Activated CD4-positive, alpha-beta T cell treated with anti-CD3 and anti-CD28 coated beads, Interleukin-2, amount 10 ng/mL, durations not matched to agents 7 days and 5 days (primary cell): ENCODE data around the gene SEPSECS. TPM values are rescaled to one million over a fixed set of nuclear protein-coding genes. Genes with fewer than 3 reads are reported as not detected.
"Not testable (repeated sequence)": the region's sequence is repeated elsewhere in the genome, so short reads cannot be mapped to it uniquely, and the experiment has no call there.

Experiments used
- CTCF ChIA-PET: fragments of 350-600 bp; sonication (Branson Sonifier 250); formaldehyde crosslinking; loops from one replicate; lab custom pipeline; 2021; ENCODE audit warnings: antibody characterized with exemption; lab: Charles Lee
- POLR2A ChIA-PET: fragments of 350-600 bp; sonication (Branson Sonifier 250); formaldehyde crosslinking; loops from one replicate; lab custom pipeline; 2021; ENCODE audit warnings: antibody characterized with exemption; lab: Charles Lee
- DNase-seq: peaks from one replicate; pipeline ENCODE4 v3.0.0-alpha.2; 2020
- H3K27ac Mint-ChIP-seq: one replicate; pipeline ENCODE4 v1.8.0; 2021; ENCODE audit warnings: mild to moderate bottlenecking, moderate library complexity, mixed read lengths
- H3K27me3 Mint-ChIP-seq: one replicate; pipeline ENCODE4 v1.8.0; 2021; ENCODE audit warnings: mixed read lengths
- H3K36me3 Mint-ChIP-seq: one replicate; pipeline ENCODE4 v1.8.0; 2021; ENCODE audit warnings: low read depth, mixed read lengths
- H3K4me1 Mint-ChIP-seq: one replicate; pipeline ENCODE4 v1.8.0; 2021; ENCODE audit warnings: mixed read lengths
- H3K4me3 Mint-ChIP-seq: one replicate; pipeline ENCODE4 v1.8.0; 2021; ENCODE audit warnings: mild to moderate bottlenecking, moderate library complexity, mixed read lengths
- H3K9me3 Mint-ChIP-seq: one replicate; pipeline ENCODE4 v1.8.0; 2021; ENCODE audit warnings: mixed read lengths
- total RNA-seq, 2 experiments: library from RNA; stranded (reverse); gene quantifications; one replicate each; pipeline ENCODE4 v1.2.3, GENCODE V29; 2021

The SEPSECS gene
- total RNA-seq, 2 experiments from 2014 or later, result 13.9 to 14.3 TPM

DNA sequence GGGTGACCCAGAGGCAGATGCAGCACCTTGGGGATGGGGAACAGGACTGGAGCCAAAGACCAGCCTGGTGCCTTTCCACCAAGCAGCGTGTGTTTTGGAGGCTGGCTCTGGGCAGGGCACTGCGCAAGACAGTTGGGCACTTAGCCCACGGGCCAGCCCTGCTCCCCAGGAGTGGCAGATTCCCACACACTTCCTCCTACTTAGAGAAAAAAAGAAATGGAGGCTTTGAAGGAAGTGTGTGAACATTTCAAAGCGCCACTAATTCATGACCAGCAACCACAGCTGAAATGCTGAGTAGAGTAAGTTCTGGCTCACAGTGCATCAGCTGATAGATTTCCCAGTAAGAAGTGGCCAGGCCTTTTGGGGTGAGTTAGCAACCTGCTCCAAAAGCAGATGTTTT, 74.6 kb downstream of the SEPSECS start:
- H3K27me3 Mint-ChIP-seq, result peaks cover 40% of the 10 kb centered on the region
- CTCF ChIA-PET, result interaction anchor here (1.8 kb wide), 1 partner anchor 59 kb away, joined by 5 read pairs; no protein-coding TSS in a partner anchor
- no peak for DNase-seq
- no peak overlapping the region for H3K27ac Mint-ChIP-seq
- H3K9me3 Mint-ChIP-seq, result no peaks in the 10 kb centered on the region
- H3K4me1 Mint-ChIP-seq, result peaks cover 10% of the 10 kb centered on the region
- POLR2A ChIA-PET, result no interaction called here
- H3K4me3 Mint-ChIP-seq, result no peak overlapping the region
- no peaks in the 10 kb centered on the region for H3K36me3 Mint-ChIP-seq

DNA sequence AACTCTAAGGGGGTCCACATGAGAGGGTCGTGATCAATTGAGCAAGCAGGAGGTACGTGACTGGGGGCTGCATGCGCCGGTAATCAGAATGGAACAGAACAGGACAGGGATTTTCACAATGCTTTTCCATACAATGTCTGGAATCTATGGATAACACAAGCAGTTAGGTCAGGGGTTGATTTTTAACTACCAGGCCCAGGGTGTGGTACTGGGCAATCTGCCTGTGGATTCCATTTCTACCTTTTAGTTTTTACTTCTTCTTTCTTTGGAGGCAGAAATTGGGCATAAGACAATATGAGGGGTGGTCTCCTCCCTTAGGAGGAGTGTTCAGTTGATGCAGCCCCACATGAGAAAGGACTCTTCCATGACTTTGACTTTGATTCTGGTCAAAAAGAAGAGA, 76.8 kb downstream of the SEPSECS start:
- H3K9me3 Mint-ChIP-seq, DNase-seq, H3K4me1 Mint-ChIP-seq, H3K27ac Mint-ChIP-seq, CTCF ChIA-PET, H3K4me3 Mint-ChIP-seq, H3K36me3 Mint-ChIP-seq, POLR2A ChIA-PET: not testable (repeated sequence)
- H3K27me3 Mint-ChIP-seq, result peaks cover 27% of the 10 kb centered on the region

DNA sequence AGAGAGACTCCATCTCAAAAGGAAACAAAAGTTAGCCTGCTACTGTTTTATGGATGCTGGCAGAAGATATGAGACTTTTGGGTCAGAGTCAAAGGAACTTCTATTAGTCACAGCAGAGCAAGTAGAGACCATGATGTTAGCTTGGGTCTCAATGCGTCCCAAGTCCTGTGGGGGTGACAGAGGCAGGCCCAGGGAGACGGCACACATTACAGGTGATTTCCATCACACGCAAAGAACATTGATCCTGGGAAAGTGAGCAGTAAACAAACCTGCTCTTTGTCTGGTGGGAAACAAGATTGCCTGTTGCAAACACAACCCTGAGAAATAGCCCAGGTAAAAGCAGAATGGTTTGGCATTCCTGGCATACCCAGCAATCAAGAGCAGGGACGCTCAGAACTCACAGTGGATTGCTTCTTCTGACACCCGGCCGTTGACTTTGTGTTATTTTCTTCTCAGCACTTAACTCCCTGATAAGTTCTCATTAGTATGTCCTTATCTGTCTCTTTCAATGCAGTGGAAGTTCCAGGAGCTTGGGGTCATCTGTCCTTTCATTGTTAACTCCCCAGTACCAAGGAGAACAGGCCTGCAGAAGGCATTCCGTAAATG, 78.3 kb downstream of the SEPSECS start:
- Mint-ChIP-seq H3K4me1 (no peaks in the 10 kb centered on the region), H3K27ac (no peak overlapping the region), H3K27me3 (peaks cover 17% of the 10 kb centered on the region), H3K4me3 (no peak overlapping the region), H3K9me3 (no peaks in the 10 kb centered on the region), H3K36me3 (no peaks in the 10 kb centered on the region)
- no peak for DNase-seq
- CTCF ChIA-PET, result no interaction called here
- POLR2A ChIA-PET, result no interaction called here

DNA sequence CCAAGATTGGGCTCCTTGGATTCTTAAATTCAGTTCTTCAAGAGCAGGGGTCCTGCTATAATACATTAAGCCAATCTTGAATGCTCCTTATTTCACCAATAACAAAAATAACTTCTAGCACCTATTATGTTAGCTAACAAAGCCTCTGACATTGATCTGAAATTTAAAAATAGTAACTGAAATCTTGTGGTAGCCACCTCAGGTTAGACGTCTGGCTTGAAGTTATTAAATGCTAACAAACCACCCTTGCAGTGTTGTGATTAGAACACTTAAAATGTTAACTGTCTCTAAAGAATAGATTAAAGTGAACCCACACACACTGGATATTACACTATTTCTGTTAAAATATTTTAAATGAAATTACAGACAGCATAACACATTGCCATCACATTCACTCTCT, 79.7 kb downstream of the SEPSECS start:
- no peak overlapping the region for H3K27ac Mint-ChIP-seq
- H3K27me3 Mint-ChIP-seq, result peaks cover 13% of the 10 kb centered on the region
- CTCF ChIA-PET, result interaction anchor here (1.2 kb wide), 1 partner anchor 35 kb away, joined by 3 read pairs; no protein-coding TSS in a partner anchor
- POLR2A ChIA-PET, result no interaction called here
- H3K9me3 Mint-ChIP-seq, result no peaks in the 10 kb centered on the region
- no peaks in the 10 kb centered on the region for H3K4me1 Mint-ChIP-seq
- H3K4me3 Mint-ChIP-seq, result no peak overlapping the region
- DNase-seq, result no peak
- no peaks in the 10 kb centered on the region for H3K36me3 Mint-ChIP-seq

DNA sequence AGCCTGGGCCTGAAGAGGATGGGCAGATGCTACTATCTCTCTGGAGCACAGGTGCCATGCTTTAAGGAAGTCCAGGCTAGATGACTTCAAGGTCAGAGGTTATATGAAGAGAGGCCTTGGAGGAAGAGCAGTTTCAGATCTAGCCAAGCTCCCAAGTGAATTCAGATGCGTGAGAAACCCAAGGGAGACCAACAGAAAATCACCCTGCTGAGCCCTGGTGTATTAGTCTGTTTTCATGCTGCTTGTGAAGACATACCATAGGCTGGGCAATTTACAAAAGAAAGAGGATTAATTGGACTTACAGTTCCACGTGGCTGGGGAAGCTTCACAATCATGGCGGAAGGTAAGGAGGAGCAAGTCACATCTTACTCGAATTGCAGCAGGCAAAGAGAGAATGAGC, 81.7 kb downstream of the SEPSECS start:
- no peak overlapping the region for H3K4me3 Mint-ChIP-seq
- H3K36me3 Mint-ChIP-seq, result no peaks in the 10 kb centered on the region
- H3K4me1 Mint-ChIP-seq, result no peaks in the 10 kb centered on the region
- CTCF ChIA-PET, result no interaction called here
- H3K9me3 Mint-ChIP-seq, result no peaks in the 10 kb centered on the region
- no peak overlapping the region for H3K27ac Mint-ChIP-seq
- H3K27me3 Mint-ChIP-seq, result peaks cover 10% of the 10 kb centered on the region
- no peak for DNase-seq
- POLR2A ChIA-PET, result no interaction called here

DNA sequence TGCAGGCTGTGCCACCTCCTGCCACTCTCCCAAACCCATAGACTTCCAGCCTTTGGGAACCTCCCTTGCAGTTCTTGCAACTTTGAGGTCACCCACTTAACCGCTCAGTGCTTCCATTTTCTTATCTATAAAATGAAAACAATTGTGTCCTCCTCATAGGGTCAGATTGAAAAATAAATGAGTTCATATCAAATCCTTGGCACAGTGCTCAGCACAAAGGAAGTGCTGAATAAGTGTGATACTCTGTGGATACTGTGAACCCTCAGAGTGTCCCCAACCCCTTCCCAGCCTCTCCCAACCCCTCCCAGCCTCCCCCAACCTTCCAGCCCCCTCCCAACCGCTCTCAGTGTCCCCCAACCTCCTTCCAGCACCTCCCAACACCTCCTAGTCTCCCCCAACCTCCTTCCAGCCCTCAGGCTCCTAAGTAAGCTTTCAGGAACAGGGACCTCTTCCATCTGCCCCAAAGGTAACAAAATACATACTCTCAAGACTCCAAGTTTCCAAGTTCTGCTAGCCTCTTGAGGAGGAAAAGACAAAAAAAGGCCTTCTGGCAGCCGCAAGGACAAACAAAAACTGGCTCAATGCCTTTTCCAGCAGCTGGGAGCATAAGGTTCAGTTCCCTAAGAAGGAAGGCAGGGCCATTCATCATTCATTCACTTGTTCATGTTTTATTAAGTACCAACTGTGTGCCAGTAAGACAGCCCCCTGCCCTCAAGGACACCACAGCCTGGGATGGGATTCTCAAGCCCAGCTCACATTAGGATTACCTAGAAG, 83.4 kb downstream of the SEPSECS start:
- Mint-ChIP-seq H3K9me3 (no peaks in the 10 kb centered on the region), H3K27ac (no peak overlapping the region), H3K36me3 (no peaks in the 10 kb centered on the region), H3K4me1 (no peaks in the 10 kb centered on the region), H3K4me3 (no peak overlapping the region), H3K27me3 (peaks cover 17% of the 10 kb centered on the region)
- DNase-seq, result no peak
- CTCF ChIA-PET, result no interaction called here
- POLR2A ChIA-PET, result no interaction called here

DNA sequence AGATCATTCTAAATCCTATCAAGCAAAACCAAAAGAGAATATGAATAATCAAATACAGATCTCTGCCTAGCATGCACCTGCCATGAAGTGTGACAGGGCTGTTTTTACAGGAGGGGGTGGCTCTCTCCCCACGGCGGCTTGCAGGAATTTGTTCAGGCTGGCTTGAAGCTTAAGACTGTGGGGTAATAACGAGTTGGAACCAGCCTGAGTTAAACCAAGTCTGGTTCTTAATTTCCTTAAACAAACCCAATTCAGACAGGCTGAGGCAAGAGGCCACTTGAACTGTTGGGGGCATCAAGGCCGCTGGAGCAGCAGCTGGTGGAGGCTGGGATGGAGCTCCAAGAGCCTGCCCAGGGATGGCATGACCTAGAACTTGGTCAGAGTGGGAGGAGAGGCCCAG, 84.4 kb downstream of the SEPSECS start:
- Mint-ChIP-seq H3K9me3 (no peaks in the 10 kb centered on the region), H3K36me3 (no peaks in the 10 kb centered on the region), H3K27me3 (peaks cover 12% of the 10 kb centered on the region), H3K4me3 (no peak overlapping the region), H3K4me1 (no peaks in the 10 kb centered on the region), H3K27ac (no peak overlapping the region)
- ChIA-PET POLR2A (no interaction called here), CTCF (no interaction called here)
- DNase-seq, result no peak

DNA sequence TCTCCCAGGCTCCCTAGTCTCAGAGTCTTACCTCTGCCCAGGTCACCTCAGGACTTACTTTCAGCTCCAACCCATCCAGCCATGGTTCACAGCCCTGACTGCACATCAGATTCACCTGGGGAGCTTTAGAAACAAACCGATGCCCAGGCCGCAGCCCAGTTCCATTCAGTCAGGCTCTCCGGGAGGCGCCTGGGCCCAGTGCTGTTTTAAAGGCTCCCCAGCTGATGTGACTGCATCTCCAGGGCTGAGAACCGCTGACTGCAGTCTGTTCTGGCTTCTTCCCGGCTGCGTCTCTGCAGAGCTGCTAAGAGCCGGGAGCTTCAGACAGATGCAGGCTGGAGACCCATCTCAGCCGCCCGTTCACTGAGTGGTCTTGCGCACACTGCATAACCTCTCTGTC, 85.1 kb downstream of the SEPSECS start:
- H3K36me3 Mint-ChIP-seq, result no peaks in the 10 kb centered on the region
- no peak for DNase-seq
- ChIA-PET POLR2A (no interaction called here), CTCF (interaction anchor here (0.6 kb wide), 2 partner anchors 17 to 1069 kb away, joined by 3 to 4 read pairs; no protein-coding TSS in a partner anchor)
- H3K27ac Mint-ChIP-seq, result no peak overlapping the region
- H3K27me3 Mint-ChIP-seq, result peaks cover 12% of the 10 kb centered on the region
- H3K9me3 Mint-ChIP-seq, result no peaks in the 10 kb centered on the region
- H3K4me3 Mint-ChIP-seq, result no peak overlapping the region
- H3K4me1 Mint-ChIP-seq, result no peaks in the 10 kb centered on the region

DNA sequence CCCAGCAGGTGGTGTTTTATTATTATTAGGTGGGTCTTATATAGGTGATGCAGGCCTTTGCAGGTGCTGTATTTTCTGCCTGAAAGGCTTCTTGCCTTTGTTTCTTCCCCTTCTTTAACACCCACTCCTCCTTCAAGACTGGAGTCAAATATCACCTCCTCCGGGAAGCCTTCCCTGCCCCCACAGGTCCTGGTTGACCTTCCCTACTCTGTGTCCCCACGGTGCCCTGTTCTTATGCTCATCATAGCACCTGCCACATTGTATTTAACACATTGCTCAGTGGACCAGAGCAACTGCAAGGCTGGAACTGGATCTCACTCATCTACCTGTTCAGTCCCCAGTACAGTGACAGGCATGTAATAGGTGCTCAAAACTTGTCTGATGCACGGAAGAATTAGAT, 89.7 kb downstream of the SEPSECS start:
- H3K9me3 Mint-ChIP-seq, result no peaks in the 10 kb centered on the region
- H3K36me3 Mint-ChIP-seq, result no peaks in the 10 kb centered on the region
- DNase-seq, result no peak
- H3K27me3 Mint-ChIP-seq, result peaks cover 16% of the 10 kb centered on the region
- no peak overlapping the region for H3K4me3 Mint-ChIP-seq
- H3K27ac Mint-ChIP-seq, result no peak overlapping the region
- no peaks in the 10 kb centered on the region for H3K4me1 Mint-ChIP-seq
- ChIA-PET POLR2A (no interaction called here), CTCF (no interaction called here)

Other genes with a start within 250 kb of the SEPSECS start
- gene CCDC149, start 247.4 kb downstream of the SEPSECS start, total RNA-seq, result not detected
- gene LGI2, start 129.5 kb downstream of the SEPSECS start, total RNA-seq, result not detected
- gene PI4K2B, start 73.6 kb upstream of the SEPSECS start, total RNA-seq, result 10 to 100 TPM; 37.2 to 37.4 TPM
- 10 to 100 TPM; 10.3 to 10.8 TPM for gene ZCCHC4, start 152.3 kb upstream of the SEPSECS start, total RNA-seq
- 10 to 100 TPM; 37.5 to 47.9 TPM for gene ANAPC4, start 216.8 kb upstream of the SEPSECS start, total RNA-seq